Tibial nerve (tissue), 4 donors: ENCODE results near the gene EFCAB7. TPM values are rescaled to one million over a fixed set of nuclear protein-coding genes. Genes with fewer than 3 reads are reported as not detected.

ENCODE experiments used
- DNase-seq, 2 donors: peaks; one replicate each; pipeline ENCODE4 v3.0.0-alpha.2; 2019; ENCODE audit warnings: low spot score in 2 of 2
- H3K27ac ChIP-seq, 4 donors: fragments of 200-600 bp; sonication (generic) in 3 of 4; one replicate each; pipeline ENCODE4 v1.5.1; 2017 to 2019; ENCODE audit warnings: mild to moderate bottlenecking in 1 of 4
- H3K27me3 ChIP-seq, 2 donors: fragments of 200-600 bp; sonication (generic) in 1 of 2; one replicate each; pipeline versions ENCODE4 v1.5.1 to v1.6.0; 2017 to 2019
- H3K36me3 ChIP-seq, 3 donors: fragments of 200-600 bp; sonication (generic); one replicate each; pipeline ENCODE4 v1.5.1; 2018 to 2019
- H3K4me1 ChIP-seq, 4 donors: fragments of 200-600 bp; sonication (generic) in 3 of 4; one replicate each; pipeline ENCODE4 v1.5.1; 2017 to 2019
- H3K4me3 ChIP-seq, 4 donors: fragments of 200-600 bp; sonication (generic) in 3 of 4; one replicate each; pipeline ENCODE4 v1.5.1; 2017 to 2019; ENCODE audit warnings: mild to moderate bottlenecking in 1 of 4, moderate library complexity in 1 of 4
- H3K9me3 ChIP-seq, 4 donors: fragments of 200-600 bp; sonication (generic) in 3 of 4; one replicate each; pipeline ENCODE4 v1.5.1; 2017 to 2019
- EP300 ChIP-seq, 2 donors: sonication (generic); formaldehyde crosslinking; IDR thresholded peaks; one replicate each; pipeline ENCODE4 v1.6.1; 2017; ENCODE audit warnings: antibody characterized with exemption in 2 of 2, mild to moderate bottlenecking in 1 of 2
- POLR2A ChIP-seq, 2 donors: fragments of 450-650 bp; IDR thresholded peaks; one replicate each; pipeline ENCODE4 v1.6.1; 2017; ENCODE audit warnings: antibody characterized with exemption in 2 of 2, mild to moderate bottlenecking in 2 of 2, moderate library complexity in 2 of 2
- WGBS, 2 donors: methylation state at CpG; one replicate each; pipeline ENCODE4 v1.1.5; 2018; 5-methylcytosine and 5-hydroxymethylcytosine counted together
- small RNA-seq: library from RNA; depleted of rRNA; stranded (forward); fragments of <200 nt; gene quantifications from one replicate; pipeline ENCODE3, GENCODE V24; 2016
- total RNA-seq, 4 donors: library from RNA; depleted of rRNA; stranded (reverse); fragments of >200 nt; gene quantifications; one replicate each; pipeline ENCODE4 v1.1.0, GENCODE V29; 2016
- TF ChIP-seq, protein P1 (sequence below), 5 experiments: fragments of 200-600 bp in 3 of 5; fragments of 450-650 bp in 2 of 5; sonication (generic) in 3 of 5; IDR thresholded peaks; one replicate each; pipeline ENCODE4 v1.5.1; 2016 to 2019; ENCODE audit warnings: antibody characterized with exemption in 5 of 5, mild to moderate bottlenecking in 3 of 5, moderate library complexity in 2 of 5

EFCAB7 gene
- total RNA-seq, 4 donors from 2014 or later, result 8.2 to 12.2 (median 10.2) TPM

DNA sequence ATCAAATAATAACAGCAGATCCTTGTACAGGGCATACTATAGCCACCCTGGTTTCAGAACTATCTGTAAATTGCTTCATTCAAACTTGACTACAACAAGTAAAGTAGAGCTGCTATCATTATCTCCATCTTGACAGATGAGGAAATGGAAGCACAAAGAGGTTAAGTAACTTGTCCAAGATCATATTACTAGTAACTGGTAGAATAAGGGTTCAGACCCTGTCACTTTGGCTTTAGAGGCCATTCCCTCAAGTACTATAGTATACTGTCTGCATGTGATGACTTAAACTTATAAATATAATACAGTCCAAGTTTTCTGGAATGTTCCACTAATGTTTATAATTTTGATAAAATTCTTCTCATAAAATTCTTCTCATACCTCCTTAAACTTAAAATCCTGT is 94.7 kb downstream of the EFCAB7 start:
- Histone ChIP-seq H3K36me3 (no peaks in the 10 kb centered on the region), H3K27me3 (no peaks in the 10 kb centered on the region), H3K4me1 (peaks cover 0 to 15% (median 5%) of the 10 kb centered on the region in 4 donors), H3K9me3 (no peaks in the 10 kb centered on the region), H3K4me3 (no peak overlapping the region), H3K27ac (no peak overlapping the region)
- TF ChIP-seq EP300 (IDR thresholded peaks at IDR 0.05) (no peak), POLR2A (IDR thresholded peaks at IDR 0.05) (no peak)
- TF ChIP-seq, protein P1, sequence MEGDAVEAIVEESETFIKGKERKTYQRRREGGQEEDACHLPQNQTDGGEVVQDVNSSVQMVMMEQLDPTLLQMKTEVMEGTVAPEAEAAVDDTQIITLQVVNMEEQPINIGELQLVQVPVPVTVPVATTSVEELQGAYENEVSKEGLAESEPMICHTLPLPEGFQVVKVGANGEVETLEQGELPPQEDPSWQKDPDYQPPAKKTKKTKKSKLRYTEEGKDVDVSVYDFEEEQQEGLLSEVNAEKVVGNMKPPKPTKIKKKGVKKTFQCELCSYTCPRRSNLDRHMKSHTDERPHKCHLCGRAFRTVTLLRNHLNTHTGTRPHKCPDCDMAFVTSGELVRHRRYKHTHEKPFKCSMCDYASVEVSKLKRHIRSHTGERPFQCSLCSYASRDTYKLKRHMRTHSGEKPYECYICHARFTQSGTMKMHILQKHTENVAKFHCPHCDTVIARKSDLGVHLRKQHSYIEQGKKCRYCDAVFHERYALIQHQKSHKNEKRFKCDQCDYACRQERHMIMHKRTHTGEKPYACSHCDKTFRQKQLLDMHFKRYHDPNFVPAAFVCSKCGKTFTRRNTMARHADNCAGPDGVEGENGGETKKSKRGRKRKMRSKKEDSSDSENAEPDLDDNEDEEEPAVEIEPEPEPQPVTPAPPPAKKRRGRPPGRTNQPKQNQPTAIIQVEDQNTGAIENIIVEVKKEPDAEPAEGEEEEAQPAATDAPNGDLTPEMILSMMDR (IDR thresholded peaks at IDR 0.05), result no peak
- no peak for DNase-seq

DNA sequence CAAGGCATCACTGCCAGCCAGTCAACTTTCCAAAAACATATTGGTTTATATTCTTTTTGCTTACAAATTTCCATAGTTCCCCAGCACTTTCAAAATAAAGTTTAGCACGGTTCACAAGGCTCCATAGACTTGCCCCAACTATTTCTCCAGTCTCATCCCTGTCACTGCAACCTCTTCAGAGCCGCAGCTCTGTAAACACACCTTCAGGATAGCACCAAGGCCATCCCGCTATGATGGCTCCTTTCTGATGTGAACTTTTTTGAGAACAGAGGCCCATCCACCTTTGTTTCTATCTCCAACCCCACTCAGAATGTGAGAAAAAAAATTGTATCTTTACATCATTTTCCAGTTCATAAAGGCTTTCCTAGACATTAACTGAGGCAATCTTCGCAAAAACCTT is 96.2 kb downstream of the EFCAB7 start:
- no peak for DNase-seq
- no peak overlapping the region for H3K27ac ChIP-seq
- TF ChIP-seq EP300 (IDR thresholded peaks at IDR 0.05), result no peak
- no peak for TF ChIP-seq POLR2A (IDR thresholded peaks at IDR 0.05)
- TF ChIP-seq, protein P1 (IDR thresholded peaks at IDR 0.05), result no peak
- H3K9me3 ChIP-seq, result no peaks in the 10 kb centered on the region
- WGBS, 2 donors, result 95 to 98% methylated on average over 4 of the region's 4 CpGs
- no peak overlapping the region for H3K4me3 ChIP-seq
- H3K4me1 ChIP-seq, result peaks cover 0 to 15% (median 5%) of the 10 kb centered on the region in 4 donors
- H3K36me3 ChIP-seq, result no peaks in the 10 kb centered on the region
- no peaks in the 10 kb centered on the region for H3K27me3 ChIP-seq

DNA sequence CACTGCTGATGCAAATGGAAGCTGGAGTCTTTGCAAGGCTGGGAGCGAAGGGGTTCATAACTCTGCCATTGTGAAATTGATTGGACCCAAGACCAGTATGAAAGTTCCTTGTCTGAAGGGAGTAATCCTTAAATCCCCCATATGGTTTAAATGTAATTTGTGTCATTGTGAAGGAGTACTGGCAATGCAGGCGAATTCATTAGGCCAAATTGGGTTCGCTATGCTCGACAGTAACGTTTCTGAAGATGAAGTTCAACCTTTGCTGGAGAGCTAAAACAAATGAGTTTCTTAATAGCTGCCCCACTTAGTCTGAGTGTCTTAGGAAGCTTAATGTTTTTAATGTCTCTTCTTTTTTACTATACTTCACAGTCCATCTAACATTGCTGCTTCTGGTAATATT is 97.3 kb downstream of the EFCAB7 start:
- Histone ChIP-seq H3K27ac (no peak overlapping the region), H3K36me3 (no peaks in the 10 kb centered on the region), H3K4me3 (no peak overlapping the region), H3K4me1 (peaks cover 0 to 18% (median 5%) of the 10 kb centered on the region in 4 donors), H3K27me3 (no peaks in the 10 kb centered on the region), H3K9me3 (no peaks in the 10 kb centered on the region)
- TF ChIP-seq EP300 (IDR thresholded peaks at IDR 0.05), result no peak
- TF ChIP-seq POLR2A (IDR thresholded peaks at IDR 0.05), result no peak
- TF ChIP-seq, protein P1 (IDR thresholded peaks at IDR 0.05), result no peak
- DNase-seq, result no peak
- WGBS, 2 donors, result 99 to 100% methylated on average over 5 of the region's 5 CpGs

DNA sequence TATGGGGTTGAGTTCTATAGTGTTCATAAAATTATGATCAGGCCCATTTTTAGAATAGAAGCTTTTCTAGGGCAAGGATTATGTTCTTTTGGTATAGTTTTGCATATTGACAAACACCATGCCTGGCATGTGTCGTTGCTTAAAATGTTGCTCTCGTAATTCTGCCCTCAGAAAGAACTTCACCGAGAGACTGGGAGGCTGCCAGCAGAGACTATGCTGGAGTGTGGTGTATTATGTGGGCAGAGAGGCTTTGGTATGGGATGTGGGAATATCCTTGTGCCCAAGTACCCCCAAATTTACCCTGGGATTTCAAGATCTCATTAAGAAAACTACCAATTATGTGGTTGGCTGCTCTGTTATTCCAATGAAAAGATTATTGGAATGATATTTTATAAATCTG is 97.8 kb downstream of the EFCAB7 start:
- no peak for DNase-seq
- no peak overlapping the region for H3K27ac ChIP-seq
- H3K9me3 ChIP-seq, result no peaks in the 10 kb centered on the region
- peaks cover 0 to 18% (median 3%) of the 10 kb centered on the region in 4 donors for H3K4me1 ChIP-seq
- 61 to 71% methylated on average over 3 of the region's 3 CpGs for WGBS, 2 donors
- H3K4me3 ChIP-seq, result no peak overlapping the region
- H3K27me3 ChIP-seq, result no peaks in the 10 kb centered on the region
- no peak for TF ChIP-seq POLR2A (IDR thresholded peaks at IDR 0.05)
- TF ChIP-seq EP300 (IDR thresholded peaks at IDR 0.05), result no peak
- TF ChIP-seq, protein P1 (IDR thresholded peaks at IDR 0.05), result no peak
- H3K36me3 ChIP-seq, result no peaks in the 10 kb centered on the region

DNA sequence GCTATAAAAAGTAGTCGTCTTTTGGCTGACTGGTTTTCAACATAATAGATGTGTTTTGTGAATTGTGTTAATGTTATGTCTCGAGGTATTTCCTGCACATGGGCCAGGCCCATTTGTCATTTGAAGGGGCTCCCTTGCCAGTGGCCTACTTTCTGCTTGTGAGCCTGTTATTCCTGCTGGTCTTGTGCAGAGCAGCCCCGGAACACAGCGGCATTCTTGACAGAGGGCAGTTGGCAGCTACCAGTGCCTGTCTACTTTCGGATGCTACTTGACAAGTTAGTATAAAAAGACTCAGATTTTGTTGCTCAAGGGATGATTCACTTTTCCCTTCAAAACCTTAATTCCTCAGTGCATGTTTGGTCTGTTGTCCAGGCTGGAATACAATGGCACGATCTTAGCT is 98.4 kb downstream of the EFCAB7 start:
- WGBS, 2 donors, result 45 to 59% methylated on average over 6 of the region's 6 CpGs
- H3K4me3 ChIP-seq, result no peak overlapping the region
- DNase-seq, result no peak
- no peaks in the 10 kb centered on the region for H3K27me3 ChIP-seq
- H3K27ac ChIP-seq, result no peak overlapping the region
- H3K9me3 ChIP-seq, result no peaks in the 10 kb centered on the region
- H3K36me3 ChIP-seq, result no peaks in the 10 kb centered on the region
- TF ChIP-seq POLR2A (IDR thresholded peaks at IDR 0.05) (no peak), EP300 (IDR thresholded peaks at IDR 0.05) (no peak)
- TF ChIP-seq, protein P1 (IDR thresholded peaks at IDR 0.05), result no peak
- peaks cover 0 to 21% (median 0%) of the 10 kb centered on the region in 4 donors for H3K4me1 ChIP-seq

Small RNA genes within 50 kb of the gene (small RNA-seq; reads per million reads assigned to genes)
- gene RF02105, result not detected
- gene RF02106, result not detected
- not detected for gene RF02107
- gene RF02108, result not detected
- not detected for gene RF02109
- gene RF02110, result not detected
- not detected for gene RN7SL488P
- gene RNU7-123P, result not detected

Other genes with a start within 250 kb of the EFCAB7 start
- 10 to 100 TPM; 15.9 to 37.6 (median 25.6) TPM for gene FOXD3, start 201.0 kb upstream of the EFCAB7 start, total RNA-seq
- gene ALG6, start 155.9 kb upstream of the EFCAB7 start, total RNA-seq, result 10 to 100 TPM in 3 of 4 donors, 1 to 10 TPM in 1; 6.6 to 16.8 (median 13.5) TPM
- gene ITGB3BP, start 300 bp upstream of the EFCAB7 start, total RNA-seq, result 10 to 100 TPM; 11.5 to 38.0 (median 18.7) TPM
- gene PGM1, start 69.9 kb downstream of the EFCAB7 start, total RNA-seq, result 10 to 100 TPM; 36.7 to 57.0 (median 50.8) TPM